BJ (cell line): Measurements from ENCODE around the gene C19orf38. TPM values are rescaled to one million over a fixed set of nuclear protein-coding genes. Genes with fewer than 3 reads are reported as not detected.

Experiments used
- CTCF ChIA-PET: fragments of 350-600 bp; formaldehyde crosslinking; extraction: SDS; loops from one replicate; lab custom pipeline; 2021; ENCODE audit warnings: antibody characterized with exemption, inconsistent platforms; lab: Yijun Ruan, JAX
- POLR2A ChIA-PET: fragments of 300-600 bp; sonication (Branson Sonifier 250); formaldehyde crosslinking; extraction: SDS; loops from one replicate; lab custom pipeline; 2021; ENCODE audit warnings: antibody characterized with exemption; lab: Charles Lee
- DNase-seq: peaks from one replicate; pipeline ENCODE4 v3.0.0-alpha.2; 2011; ENCODE audit warnings: low read depth
- H3K27me3 ChIP-seq: 2 replicates; pipeline ENCODE4 v1.6.0; 2011; ENCODE audit warnings: low read length; ENCODE audit not compliant: control insufficient read depth, insufficient read depth
- H3K36me3 ChIP-seq: 2 replicates; pipeline ENCODE4 v1.5.1; 2011; ENCODE audit warnings: low read length; ENCODE audit not compliant: control insufficient read depth, insufficient read depth
- H3K4me3 ChIP-seq: 2 replicates; pipeline ENCODE4 v1.5.1; 2011; ENCODE audit warnings: low read depth, mild to moderate bottlenecking, control low read depth, low read length
- polyA plus RNA-seq: library from polyadenylated mRNA; depleted of rRNA; stranded (reverse); fragments of >200 nt; gene quantifications from 2 replicates; pipeline ENCODE4 v1.2.3, GENCODE V29; 2011
- TF ChIP-seq, protein P1 (sequence below): IDR thresholded peaks from 2 replicates; pipeline ENCODE4 v1.5.1; 2011; ENCODE audit warnings: low read depth, mild to moderate bottlenecking, control low read depth, inconsistent platforms, low read length, moderate library complexity; ENCODE audit not compliant: insufficient read depth

The C19orf38 gene
- polyA plus RNA-seq, 1 experiment = 0.26 TPM

DNA sequence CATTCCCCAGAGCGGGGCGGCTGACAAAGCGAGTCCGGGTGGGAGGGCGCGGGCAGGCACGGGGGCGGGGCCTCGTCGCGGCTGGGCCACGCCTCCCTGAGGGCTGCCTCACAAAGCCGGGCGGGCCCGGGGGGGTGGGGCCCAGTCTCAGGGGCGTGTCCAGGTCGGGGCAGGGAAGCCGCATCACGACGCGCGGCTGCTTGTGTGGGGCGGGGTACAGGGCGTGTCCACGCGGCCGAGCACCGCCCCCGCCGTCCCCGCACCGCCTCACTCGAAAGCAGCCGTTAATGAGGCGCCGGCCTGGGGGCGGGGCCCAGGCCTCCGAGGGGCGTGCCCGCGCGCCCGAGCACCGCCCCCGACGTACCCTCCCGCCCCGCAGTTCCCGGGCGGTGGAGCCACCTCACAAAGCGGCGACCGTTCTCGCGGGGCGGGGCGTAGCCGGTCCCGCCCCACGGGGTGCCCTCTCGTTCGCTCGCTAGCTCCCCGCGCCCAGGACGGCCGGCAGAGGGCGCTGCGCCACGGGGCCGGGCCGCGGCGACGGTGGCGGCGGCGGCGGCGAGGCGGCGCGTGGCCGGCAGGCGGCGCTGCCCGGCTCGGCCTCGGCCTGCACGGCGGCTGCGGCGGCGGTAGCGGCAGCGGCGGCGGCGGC lies 22.9 kb downstream of the C19orf38 start, which contains the start of gene CARM1:
TSS of gene CARM1 (plus strand) at position 599 of the 649 bp plus-strand sequence. CDS start 150 bp downstream, outside the sequence.
- TF ChIP-seq, protein P1, sequence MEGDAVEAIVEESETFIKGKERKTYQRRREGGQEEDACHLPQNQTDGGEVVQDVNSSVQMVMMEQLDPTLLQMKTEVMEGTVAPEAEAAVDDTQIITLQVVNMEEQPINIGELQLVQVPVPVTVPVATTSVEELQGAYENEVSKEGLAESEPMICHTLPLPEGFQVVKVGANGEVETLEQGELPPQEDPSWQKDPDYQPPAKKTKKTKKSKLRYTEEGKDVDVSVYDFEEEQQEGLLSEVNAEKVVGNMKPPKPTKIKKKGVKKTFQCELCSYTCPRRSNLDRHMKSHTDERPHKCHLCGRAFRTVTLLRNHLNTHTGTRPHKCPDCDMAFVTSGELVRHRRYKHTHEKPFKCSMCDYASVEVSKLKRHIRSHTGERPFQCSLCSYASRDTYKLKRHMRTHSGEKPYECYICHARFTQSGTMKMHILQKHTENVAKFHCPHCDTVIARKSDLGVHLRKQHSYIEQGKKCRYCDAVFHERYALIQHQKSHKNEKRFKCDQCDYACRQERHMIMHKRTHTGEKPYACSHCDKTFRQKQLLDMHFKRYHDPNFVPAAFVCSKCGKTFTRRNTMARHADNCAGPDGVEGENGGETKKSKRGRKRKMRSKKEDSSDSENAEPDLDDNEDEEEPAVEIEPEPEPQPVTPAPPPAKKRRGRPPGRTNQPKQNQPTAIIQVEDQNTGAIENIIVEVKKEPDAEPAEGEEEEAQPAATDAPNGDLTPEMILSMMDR = peak; percentile 49
- POLR2A ChIA-PET = interaction anchor here (0.6 to 1.6 kb wide), 2 partner anchors 35 to 167 kb away, joined by 4 read pairs; partner anchors contain the start of gene TMED1
- H3K36me3 ChIP-seq = no peaks in the 10 kb centered on the region
- peak; percentile 85 for DNase-seq
- CTCF ChIA-PET = interaction anchor here (0.6 to 1.6 kb wide), 15 partner anchors 8 to 299 kb away, joined by 3 to 16 read pairs (median 4); no protein-coding TSS in a partner anchor
- no peaks in the 10 kb centered on the region for H3K27me3 ChIP-seq
- peak within 1 kb of the TSS; percentile 96 for H3K4me3 ChIP-seq

DNA sequence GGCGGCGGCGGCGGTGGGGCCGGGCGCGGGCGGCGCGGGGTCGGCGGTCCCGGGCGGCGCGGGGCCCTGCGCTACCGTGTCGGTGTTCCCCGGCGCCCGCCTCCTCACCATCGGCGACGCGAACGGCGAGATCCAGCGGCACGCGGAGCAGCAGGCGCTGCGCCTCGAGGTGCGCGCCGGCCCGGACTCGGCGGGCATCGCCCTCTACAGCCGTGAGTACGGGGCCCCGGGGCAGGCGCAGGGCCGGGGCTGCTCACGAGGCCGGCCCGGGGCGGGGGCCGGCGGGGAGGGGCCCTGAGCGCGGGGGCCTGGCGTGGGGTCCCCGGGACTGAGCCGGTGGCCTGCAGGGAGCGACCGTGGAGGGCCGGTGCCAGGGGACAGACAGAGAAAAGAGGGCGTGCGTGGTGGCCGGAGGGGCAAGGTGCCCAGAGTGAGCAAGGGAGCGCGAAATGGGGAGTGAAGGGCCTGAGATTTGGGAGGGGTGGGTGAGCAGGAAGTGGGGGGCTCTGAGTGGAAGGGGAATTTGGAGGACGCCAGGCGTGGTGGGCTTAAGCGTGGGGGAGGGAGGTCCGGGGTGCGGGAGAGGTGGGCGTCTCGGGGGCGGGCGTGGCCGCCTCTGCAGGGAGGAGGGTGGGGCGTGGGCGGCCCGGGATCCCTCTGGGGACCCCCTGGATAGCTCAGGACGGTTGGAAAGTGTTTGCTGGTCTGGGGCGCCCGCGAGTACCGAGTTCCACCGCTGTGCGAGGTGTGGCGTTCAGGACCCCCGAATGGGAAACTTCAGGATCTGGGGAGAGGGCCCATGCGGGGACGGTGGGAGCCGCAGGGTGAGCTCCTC lies 23.7 kb downstream of the C19orf38 start:
- Histone ChIP-seq H3K36me3 (no peaks in the 10 kb centered on the region), H3K4me3 (peak overlapping the region; percentile 96), H3K27me3 (no peaks in the 10 kb centered on the region)
- CTCF ChIA-PET = interaction anchor here (0.7 to 4.2 kb wide), 20 partner anchors 8 to 300 kb away, joined by 3 to 37 read pairs (median 4); partner anchors contain the start of gene TMED1
- TF ChIP-seq, protein P1 = peak; percentile 30; the same call in 1 of the 2 replicates
- DNase-seq = no peak
- POLR2A ChIA-PET = interaction anchor here (1.6 kb wide), 1 partner anchor 36 kb away, joined by 4 read pairs; the partner anchor contains the start of gene TMED1

DNA sequence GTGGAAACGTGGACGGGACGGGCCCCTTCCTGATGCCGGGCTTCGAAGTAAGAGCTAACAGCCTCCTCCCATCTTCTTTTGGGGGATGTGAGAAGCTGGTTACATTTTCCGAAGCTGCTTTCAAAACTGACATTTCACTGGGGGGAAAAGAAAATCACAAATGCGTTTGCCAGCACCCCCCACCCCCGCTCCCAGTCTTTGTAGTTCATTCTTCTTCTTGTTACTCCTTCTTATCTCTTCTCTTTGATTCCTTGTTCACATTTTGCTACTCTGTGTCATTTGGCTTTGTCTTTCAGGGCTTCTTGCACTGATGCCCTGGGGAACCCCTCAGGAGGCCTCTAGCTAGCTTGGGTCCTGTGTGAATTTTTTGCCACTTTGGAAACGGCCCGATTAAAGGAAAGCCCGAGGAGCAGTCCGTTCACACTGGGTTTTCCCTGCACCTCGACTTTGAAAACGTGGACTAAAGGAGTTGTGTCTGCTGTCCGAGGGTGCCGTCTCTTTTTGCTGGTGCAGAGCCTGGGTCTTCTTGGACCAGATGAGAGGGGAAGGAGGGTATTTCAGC lies 24.4 kb downstream of the C19orf38 start:
- Histone ChIP-seq H3K4me3 (peak overlapping the region; percentile 96), H3K27me3 (no peaks in the 10 kb centered on the region), H3K36me3 (no peaks in the 10 kb centered on the region)
- TF ChIP-seq, protein P1 = no peak
- no peak for DNase-seq
- ChIA-PET POLR2A (no interaction called here), CTCF (interaction anchor here (0.7 to 4.2 kb wide), 17 partner anchors 8 to 156 kb away, joined by 3 to 37 read pairs (median 4); partner anchors contain the start of gene TMED1)

DNA sequence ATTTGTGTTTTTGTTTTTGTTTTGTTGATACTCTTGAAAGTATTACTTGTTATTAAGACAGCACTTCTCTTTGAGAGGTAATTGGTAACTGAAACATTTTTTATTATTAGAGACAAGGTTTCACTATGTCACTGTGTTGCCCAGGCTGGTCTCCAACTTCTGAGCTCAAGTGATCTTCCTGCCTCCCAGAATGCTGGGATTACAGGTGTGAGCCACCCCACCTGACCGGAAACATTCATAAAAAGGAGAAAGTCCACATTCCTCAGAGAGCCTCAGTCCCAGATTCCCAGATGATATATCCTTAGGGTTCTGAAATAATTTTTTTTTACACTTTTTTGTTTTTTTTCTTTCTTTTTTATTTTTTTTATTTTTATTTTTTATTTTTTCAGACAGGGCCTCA lies 25.8 kb downstream of the C19orf38 start:
- DNase-seq = no peak
- Histone ChIP-seq H3K27me3 (no peaks in the 10 kb centered on the region), H3K4me3 (no peak overlapping the region), H3K36me3 (no peaks in the 10 kb centered on the region)
- TF ChIP-seq, protein P1 = no peak
- POLR2A ChIA-PET = no interaction called here
- CTCF ChIA-PET = interaction anchor here (0.6 to 4.2 kb wide), 6 partner anchors 10 to 201 kb away, joined by 3 to 37 read pairs (median 4); no protein-coding TSS in a partner anchor
